Tibial nerve (tissue), 4 donors: ENCODE data around the gene OOEP. TPM values are rescaled to one million over a fixed set of nuclear protein-coding genes. Genes with fewer than 3 reads are reported as not detected.
"Not testable (repeated sequence)": the region's sequence is repeated elsewhere in the genome, so short reads cannot be mapped to it uniquely, and the experiment has no call there.

ENCODE experiments used
- DNase-seq, 2 donors: peaks; one replicate each; pipeline ENCODE4 v3.0.0-alpha.2; 2019; ENCODE audit warnings: low spot score in 2 of 2
- H3K27ac ChIP-seq, 4 donors: fragments of 200-600 bp; sonication (generic) in 3 of 4; one replicate each; pipeline ENCODE4 v1.5.1; 2017 to 2019; ENCODE audit warnings: mild to moderate bottlenecking in 1 of 4
- H3K27me3 ChIP-seq, 2 donors: fragments of 200-600 bp; sonication (generic) in 1 of 2; one replicate each; pipeline versions ENCODE4 v1.5.1 to v1.6.0; 2017 to 2019
- H3K36me3 ChIP-seq, 3 donors: fragments of 200-600 bp; sonication (generic); one replicate each; pipeline ENCODE4 v1.5.1; 2018 to 2019
- H3K4me1 ChIP-seq, 4 donors: fragments of 200-600 bp; sonication (generic) in 3 of 4; one replicate each; pipeline ENCODE4 v1.5.1; 2017 to 2019
- H3K4me3 ChIP-seq, 4 donors: fragments of 200-600 bp; sonication (generic) in 3 of 4; one replicate each; pipeline ENCODE4 v1.5.1; 2017 to 2019; ENCODE audit warnings: mild to moderate bottlenecking in 1 of 4, moderate library complexity in 1 of 4
- H3K9me3 ChIP-seq, 4 donors: fragments of 200-600 bp; sonication (generic) in 3 of 4; one replicate each; pipeline ENCODE4 v1.5.1; 2017 to 2019
- EP300 ChIP-seq, 2 donors: sonication (generic); formaldehyde crosslinking; IDR thresholded peaks; one replicate each; pipeline ENCODE4 v1.6.1; 2017; ENCODE audit warnings: antibody characterized with exemption in 2 of 2, mild to moderate bottlenecking in 1 of 2
- POLR2A ChIP-seq, 2 donors: fragments of 450-650 bp; IDR thresholded peaks; one replicate each; pipeline ENCODE4 v1.6.1; 2017; ENCODE audit warnings: antibody characterized with exemption in 2 of 2, mild to moderate bottlenecking in 2 of 2, moderate library complexity in 2 of 2
- WGBS, 2 donors: methylation state at CpG; one replicate each; pipeline ENCODE4 v1.1.5; 2018; 5-methylcytosine and 5-hydroxymethylcytosine counted together
- total RNA-seq, 4 donors: library from RNA; depleted of rRNA; stranded (reverse); fragments of >200 nt; gene quantifications; one replicate each; pipeline ENCODE4 v1.1.0, GENCODE V29; 2016
- TF ChIP-seq, protein P1 (sequence below), 5 experiments: fragments of 200-600 bp in 3 of 5; fragments of 450-650 bp in 2 of 5; sonication (generic) in 3 of 5; IDR thresholded peaks; one replicate each; pipeline ENCODE4 v1.5.1; 2016 to 2019; ENCODE audit warnings: antibody characterized with exemption in 5 of 5, mild to moderate bottlenecking in 3 of 5, moderate library complexity in 2 of 5

Gene OOEP
- total RNA-seq, 4 donors from 2014 or later: not detected

GRCh38 chr6:73395875-73396274, 26.2 kb upstream of the OOEP start:
- Histone ChIP-seq H3K4me3 (no peak overlapping the region), H3K9me3 (no peaks in the 10 kb centered on the region), H3K27ac (no peak overlapping the region), H3K27me3 (no peaks in the 10 kb centered on the region), H3K36me3 (no peaks in the 10 kb centered on the region), H3K4me1 (no peaks in the 10 kb centered on the region)
- WGBS, 2 donors: 94 to 98% methylated on average over 10 of the region's 10 CpGs
- TF ChIP-seq EP300 (IDR thresholded peaks at IDR 0.05) (no peak), POLR2A (IDR thresholded peaks at IDR 0.05) (no peak)
- TF ChIP-seq, protein P1, sequence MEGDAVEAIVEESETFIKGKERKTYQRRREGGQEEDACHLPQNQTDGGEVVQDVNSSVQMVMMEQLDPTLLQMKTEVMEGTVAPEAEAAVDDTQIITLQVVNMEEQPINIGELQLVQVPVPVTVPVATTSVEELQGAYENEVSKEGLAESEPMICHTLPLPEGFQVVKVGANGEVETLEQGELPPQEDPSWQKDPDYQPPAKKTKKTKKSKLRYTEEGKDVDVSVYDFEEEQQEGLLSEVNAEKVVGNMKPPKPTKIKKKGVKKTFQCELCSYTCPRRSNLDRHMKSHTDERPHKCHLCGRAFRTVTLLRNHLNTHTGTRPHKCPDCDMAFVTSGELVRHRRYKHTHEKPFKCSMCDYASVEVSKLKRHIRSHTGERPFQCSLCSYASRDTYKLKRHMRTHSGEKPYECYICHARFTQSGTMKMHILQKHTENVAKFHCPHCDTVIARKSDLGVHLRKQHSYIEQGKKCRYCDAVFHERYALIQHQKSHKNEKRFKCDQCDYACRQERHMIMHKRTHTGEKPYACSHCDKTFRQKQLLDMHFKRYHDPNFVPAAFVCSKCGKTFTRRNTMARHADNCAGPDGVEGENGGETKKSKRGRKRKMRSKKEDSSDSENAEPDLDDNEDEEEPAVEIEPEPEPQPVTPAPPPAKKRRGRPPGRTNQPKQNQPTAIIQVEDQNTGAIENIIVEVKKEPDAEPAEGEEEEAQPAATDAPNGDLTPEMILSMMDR (IDR thresholded peaks at IDR 0.05): no peak
- no peak for DNase-seq

GRCh38 chr6:73394577-73395354, 25.1 kb upstream of the OOEP start, which contains the start of gene DDX43:
Gene DDX43, plus strand, starts transcription at chr6:73394828. Its CDS starts 78 bp downstream, at chr6:73394906.
- Histone ChIP-seq H3K9me3 (no peaks in the 10 kb centered on the region), H3K4me3 (peak within 1 kb of the TSS in 2 of 4 donors; percentile 4 to 42), H3K4me1 (no peaks in the 10 kb centered on the region), H3K36me3 (no peaks in the 10 kb centered on the region), H3K27ac (peak within 1 kb of the TSS in 2 of 4 donors; percentile 34 to 69), H3K27me3 (no peaks in the 10 kb centered on the region)
- TF ChIP-seq POLR2A (IDR thresholded peaks at IDR 0.05) (no peak), EP300 (IDR thresholded peaks at IDR 0.05) (peak in 1 of 2 donors; percentile 30)
- TF ChIP-seq, protein P1 (IDR thresholded peaks at IDR 0.05): no peak
- DNase-seq: peak; percentile 25 to 64
- WGBS, 2 donors: 79 to 87% methylated on average over 54 of the region's 54 CpGs

DNA sequence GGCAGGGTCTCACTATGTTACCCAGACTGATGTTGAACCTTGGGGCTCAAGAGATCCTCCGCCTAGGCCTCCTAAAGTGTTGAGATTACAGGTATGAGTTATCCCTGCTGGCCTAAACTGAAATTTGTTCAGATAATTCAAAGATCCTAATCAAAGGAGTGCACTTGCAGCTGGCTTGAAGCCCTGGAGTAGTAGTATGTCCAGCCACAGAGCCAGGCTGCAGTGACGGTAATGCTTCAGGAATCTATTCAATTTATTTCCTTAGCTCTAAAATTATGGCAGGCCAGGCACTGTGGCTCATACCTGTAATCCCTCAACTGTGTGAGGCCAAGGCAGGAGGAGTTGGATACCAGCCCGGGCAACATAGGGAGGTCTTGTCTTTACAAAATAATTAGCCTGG, 23.6 kb upstream of the OOEP start:
- no peak for DNase-seq
- WGBS, 2 donors: 93 to 94% methylated on average over 3 of the region's 3 CpGs
- Histone ChIP-seq H3K27me3 (no peaks in the 10 kb centered on the region), H3K9me3 (no peaks in the 10 kb centered on the region), H3K4me3 (no peak overlapping the region), H3K36me3 (no peaks in the 10 kb centered on the region), H3K27ac (no peak overlapping the region), H3K4me1 (peaks cover 0 to 7% (median 0%) of the 10 kb centered on the region in 4 donors)
- TF ChIP-seq EP300 (IDR thresholded peaks at IDR 0.05): no peak
- TF ChIP-seq POLR2A (IDR thresholded peaks at IDR 0.05): no peak
- TF ChIP-seq, protein P1 (IDR thresholded peaks at IDR 0.05): no peak

- not testable (repeated sequence) for H3K4me1 ChIP-seq, H3K4me3 ChIP-seq, H3K9me3 ChIP-seq, H3K27ac ChIP-seq, DNase-seq, H3K36me3 ChIP-seq, H3K27me3 ChIP-seq
- WGBS, 2 donors: 76 to 82% methylated on average over 4 of the region's 4 CpGs
Measured at GRCh38 chr6:73392188-73392587, 22.5 kb upstream of the OOEP start.

GRCh38 chr6:73391675-73392074, 22.0 kb upstream of the OOEP start:
- Histone ChIP-seq H3K4me3 (no peak overlapping the region), H3K36me3 (no peaks in the 10 kb centered on the region), H3K27me3 (no peaks in the 10 kb centered on the region), H3K4me1 (peaks cover 0 to 7% (median 0%) of the 10 kb centered on the region in 4 donors), H3K9me3 (no peaks in the 10 kb centered on the region), H3K27ac (no peak overlapping the region)
- DNase-seq: no peak
- WGBS, 2 donors: 77 to 81% methylated on average over 2 of the region's 2 CpGs
- TF ChIP-seq, protein P1 (IDR thresholded peaks at IDR 0.05): no peak
- TF ChIP-seq POLR2A (IDR thresholded peaks at IDR 0.05) (no peak), EP300 (IDR thresholded peaks at IDR 0.05) (no peak)
